ENCODE data around the gene EPN3.

Gene EPN3

DNA sequence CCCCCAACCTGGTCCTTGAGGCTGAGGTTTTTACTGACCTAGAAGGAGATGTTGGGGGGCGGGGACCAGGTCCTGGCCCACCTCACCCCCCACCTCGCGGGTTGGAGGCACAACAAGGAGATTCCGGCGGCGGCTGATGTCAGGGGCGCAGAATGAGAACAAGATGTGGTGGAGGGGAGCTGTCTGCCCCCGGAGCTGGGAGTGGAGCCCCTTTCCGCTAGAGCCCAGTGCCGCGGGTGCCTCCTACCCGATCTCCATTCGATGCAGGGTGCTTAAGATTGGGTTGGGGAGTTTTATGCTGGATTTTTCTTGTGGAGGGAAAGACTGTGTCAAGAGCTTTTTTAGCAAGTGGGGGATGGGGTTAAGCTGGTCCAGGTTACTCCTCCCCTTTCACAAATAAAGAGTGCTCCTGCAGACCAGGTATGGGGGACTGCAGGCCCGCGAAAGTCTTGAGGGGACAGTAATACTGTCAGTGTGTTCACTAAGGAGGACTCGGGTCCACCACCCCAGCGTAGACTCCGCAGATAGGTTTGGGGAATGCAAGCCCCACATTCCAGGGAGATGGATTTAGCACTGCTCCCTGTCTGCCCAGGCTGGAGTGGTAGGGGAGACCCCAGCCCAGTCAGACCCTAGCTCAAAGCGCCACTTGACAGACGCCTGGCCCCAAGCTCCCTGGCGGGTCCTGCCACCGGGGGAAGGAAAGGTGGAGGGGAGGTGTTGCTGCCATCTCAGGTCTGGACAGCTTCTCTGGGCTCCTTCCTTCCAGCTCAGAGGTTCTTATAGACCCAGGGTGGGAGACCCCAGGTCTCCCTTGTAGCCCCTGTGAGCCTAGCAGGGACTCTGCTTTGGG, 29.9 kb downstream of the EPN3 start:
- in situ Hi-C loops (cut with HindIII; ENCODE audit: low sequenced_read_pairs) = no loop called here
- no peak for DNase-seq (ENCODE audit: low read depth, low spot score)
- H3K4me3 ChIP-seq (ENCODE audit: low read depth, low read length) = no peak overlapping the region
- TF ChIP-seq, protein P1, sequence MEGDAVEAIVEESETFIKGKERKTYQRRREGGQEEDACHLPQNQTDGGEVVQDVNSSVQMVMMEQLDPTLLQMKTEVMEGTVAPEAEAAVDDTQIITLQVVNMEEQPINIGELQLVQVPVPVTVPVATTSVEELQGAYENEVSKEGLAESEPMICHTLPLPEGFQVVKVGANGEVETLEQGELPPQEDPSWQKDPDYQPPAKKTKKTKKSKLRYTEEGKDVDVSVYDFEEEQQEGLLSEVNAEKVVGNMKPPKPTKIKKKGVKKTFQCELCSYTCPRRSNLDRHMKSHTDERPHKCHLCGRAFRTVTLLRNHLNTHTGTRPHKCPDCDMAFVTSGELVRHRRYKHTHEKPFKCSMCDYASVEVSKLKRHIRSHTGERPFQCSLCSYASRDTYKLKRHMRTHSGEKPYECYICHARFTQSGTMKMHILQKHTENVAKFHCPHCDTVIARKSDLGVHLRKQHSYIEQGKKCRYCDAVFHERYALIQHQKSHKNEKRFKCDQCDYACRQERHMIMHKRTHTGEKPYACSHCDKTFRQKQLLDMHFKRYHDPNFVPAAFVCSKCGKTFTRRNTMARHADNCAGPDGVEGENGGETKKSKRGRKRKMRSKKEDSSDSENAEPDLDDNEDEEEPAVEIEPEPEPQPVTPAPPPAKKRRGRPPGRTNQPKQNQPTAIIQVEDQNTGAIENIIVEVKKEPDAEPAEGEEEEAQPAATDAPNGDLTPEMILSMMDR (IDR thresholded peaks at IDR 0.05; ENCODE audit: low read depth, low read length) = no peak

DNA sequence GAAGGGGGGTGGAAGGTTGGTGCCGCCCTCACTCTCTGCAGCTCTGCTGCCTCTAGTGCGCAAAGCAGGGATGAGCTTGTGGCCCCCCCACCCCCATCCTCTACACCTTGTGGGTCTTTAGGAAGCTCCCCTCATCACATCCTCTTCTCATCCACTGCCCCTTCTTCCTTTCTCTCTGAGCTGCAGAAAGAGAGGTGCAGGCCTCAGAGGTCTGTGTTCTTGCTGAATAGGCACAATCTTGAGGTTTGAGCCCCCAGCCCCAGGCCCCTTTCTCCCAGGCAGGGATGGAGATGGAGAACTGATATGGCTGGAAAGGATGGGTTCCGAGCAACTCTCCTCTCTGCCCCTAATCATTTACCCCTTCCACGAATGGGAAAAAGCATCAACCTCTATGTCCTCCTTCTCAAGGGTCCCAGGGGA, 30.6 kb downstream of the EPN3 start:
- no peak for DNase-seq (ENCODE audit: low read depth, low spot score)
- in situ Hi-C loops (cut with HindIII; ENCODE audit: low sequenced_read_pairs) = no loop called here
- TF ChIP-seq, protein P1 (IDR thresholded peaks at IDR 0.05; ENCODE audit: low read depth, low read length) = no peak
- no peak overlapping the region for H3K4me3 ChIP-seq (ENCODE audit: low read depth, low read length)

DNA sequence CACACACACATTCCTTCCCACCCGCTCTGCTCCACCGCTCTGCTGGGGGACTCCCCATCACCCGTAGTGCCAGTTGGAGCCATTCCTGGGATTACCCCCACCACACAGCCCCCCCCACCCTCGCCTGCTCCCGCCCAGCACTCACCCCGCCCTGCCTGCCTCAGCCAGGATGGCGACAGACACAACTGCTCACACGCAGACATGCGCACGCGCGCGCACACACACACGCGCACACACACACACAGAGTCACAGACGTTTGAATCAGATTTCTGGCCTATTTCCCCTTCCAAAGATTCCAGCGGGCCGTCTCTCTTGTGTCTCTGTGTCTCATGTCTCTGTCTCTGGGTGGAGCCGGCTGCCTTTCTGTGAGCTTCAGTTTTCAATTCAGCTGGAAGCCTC, 32.4 kb downstream of the EPN3 start:
- TF ChIP-seq, protein P1 (IDR thresholded peaks at IDR 0.05; ENCODE audit: low read depth, low read length) = no peak
- in situ Hi-C loops (cut with HindIII; ENCODE audit: low sequenced_read_pairs) = no loop called here
- H3K4me3 ChIP-seq (ENCODE audit: low read depth, low read length) = no peak overlapping the region
- no peak for DNase-seq (ENCODE audit: low read depth, low spot score)

GRCh38 chr17:50565402-50566350, 33.1 kb downstream of the EPN3 start:
- no peak for DNase-seq (ENCODE audit: low read depth, low spot score)
- TF ChIP-seq, protein P1 (IDR thresholded peaks at IDR 0.05; ENCODE audit: low read depth, low read length) = no peak
- H3K4me3 ChIP-seq (ENCODE audit: low read depth, low read length) = no peak overlapping the region
- in situ Hi-C loops (cut with HindIII; ENCODE audit: low sequenced_read_pairs) = no loop called here

GRCh38 chr17:50566886-50567285, 34.4 kb downstream of the EPN3 start:
- in situ Hi-C loops (cut with HindIII; ENCODE audit: low sequenced_read_pairs) = no loop called here
- TF ChIP-seq, protein P1 (IDR thresholded peaks at IDR 0.05; ENCODE audit: low read depth, low read length) = no peak
- DNase-seq (ENCODE audit: low read depth, low spot score) = no peak
- H3K4me3 ChIP-seq (ENCODE audit: low read depth, low read length) = no peak overlapping the region

- in situ Hi-C loops (cut with HindIII; ENCODE audit: low sequenced_read_pairs) = no loop called here
- DNase-seq (ENCODE audit: low read depth, low spot score) = no peak
- TF ChIP-seq, protein P1 (IDR thresholded peaks at IDR 0.05; ENCODE audit: low read depth, low read length) = no peak
These were observed 36.1 kb downstream of the EPN3 start for GRCh38 chr17:50568659-50569058.

More at GRCh38 chr17:50568659-50569058, 36.1 kb downstream of the EPN3 start:
- no peak overlapping the region for H3K4me3 ChIP-seq (ENCODE audit: low read depth, low read length)

Data from astrocyte of the spinal cord (primary cell).